ENCODE data around the gene STN1.

The STN1 gene

GRCh38 chr10:103894441-103894864 lies 23.5 kb downstream of the STN1 start:
- Histone ChIP-seq H3K9ac (ENCODE audit: low read length) (no peak overlapping the region), H3K4me1 (ENCODE audit: control insufficient read depth, insufficient read depth, low read length) (peaks cover 8% of the 10 kb centered on the region; the same call in 1 of the 2 replicates), H3K9me3 (ENCODE audit: control insufficient read depth, insufficient read depth, low read depth, low read length) (no peaks in the 10 kb centered on the region), H3K36me3 (ENCODE audit: control insufficient read depth, insufficient read depth, low read length) (peaks cover 34% of the 10 kb centered on the region), H3K4me3 (ENCODE audit: low read depth, low read length) (no peak overlapping the region), H3K27me3 (ENCODE audit: control insufficient read depth, insufficient read depth, low read length) (no peaks in the 10 kb centered on the region), H3K27ac (ENCODE audit: low read depth, low read length) (no peak overlapping the region)

- H3K27ac ChIP-seq (ENCODE audit: low read depth, low read length), result no peak overlapping the region
- H3K9me3 ChIP-seq (ENCODE audit: control insufficient read depth, insufficient read depth, low read depth, low read length), result no peaks in the 10 kb centered on the region
- H3K27me3 ChIP-seq (ENCODE audit: control insufficient read depth, insufficient read depth, low read length), result no peaks in the 10 kb centered on the region
- peaks cover 8% of the 10 kb centered on the region; the same call in 1 of the 2 replicates for H3K4me1 ChIP-seq (ENCODE audit: control insufficient read depth, insufficient read depth, low read length)
- H3K9ac ChIP-seq (ENCODE audit: low read length), result no peak overlapping the region
- H3K4me3 ChIP-seq (ENCODE audit: low read depth, low read length), result no peak overlapping the region
- H3K36me3 ChIP-seq (ENCODE audit: control insufficient read depth, insufficient read depth, low read length), result peaks cover 29% of the 10 kb centered on the region
These were observed 24.2 kb downstream of the STN1 start for GRCh38 chr10:103893817-103894216.

- Histone ChIP-seq H3K36me3 (ENCODE audit: control insufficient read depth, insufficient read depth, low read length) (peaks cover 32% of the 10 kb centered on the region), H3K9me3 (ENCODE audit: control insufficient read depth, insufficient read depth, low read depth, low read length) (no peaks in the 10 kb centered on the region), H3K4me1 (ENCODE audit: control insufficient read depth, insufficient read depth, low read length) (peaks cover 8% of the 10 kb centered on the region; the same call in 1 of the 2 replicates), H3K4me3 (ENCODE audit: low read depth, low read length) (no peak overlapping the region), H3K27ac (ENCODE audit: low read depth, low read length) (no peak overlapping the region), H3K27me3 (ENCODE audit: control insufficient read depth, insufficient read depth, low read length) (no peaks in the 10 kb centered on the region), H3K9ac (ENCODE audit: low read length) (no peak overlapping the region)
These were observed 25.8 kb downstream of the STN1 start for GRCh38 chr10:103892181-103892580.

- Histone ChIP-seq H3K9ac (ENCODE audit: low read length) (no peak overlapping the region), H3K27ac (ENCODE audit: low read depth, low read length) (no peak overlapping the region), H3K36me3 (ENCODE audit: control insufficient read depth, insufficient read depth, low read length) (peaks cover 32% of the 10 kb centered on the region), H3K4me1 (ENCODE audit: control insufficient read depth, insufficient read depth, low read length) (peaks cover 6% of the 10 kb centered on the region; the same call in 1 of the 2 replicates), H3K27me3 (ENCODE audit: control insufficient read depth, insufficient read depth, low read length) (no peaks in the 10 kb centered on the region), H3K9me3 (ENCODE audit: control insufficient read depth, insufficient read depth, low read depth, low read length) (no peaks in the 10 kb centered on the region), H3K4me3 (ENCODE audit: low read depth, low read length) (no peak overlapping the region)
These were observed 27.3 kb downstream of the STN1 start for GRCh38 chr10:103890688-103891087.

GRCh38 chr10:103890194-103890658 lies 27.8 kb downstream of the STN1 start:
- H3K9me3 ChIP-seq (ENCODE audit: control insufficient read depth, insufficient read depth, low read depth, low read length), result no peaks in the 10 kb centered on the region
- H3K9ac ChIP-seq (ENCODE audit: low read length), result no peak overlapping the region
- no peak overlapping the region for H3K27ac ChIP-seq (ENCODE audit: low read depth, low read length)
- no peak overlapping the region for H3K4me3 ChIP-seq (ENCODE audit: low read depth, low read length)
- H3K36me3 ChIP-seq (ENCODE audit: control insufficient read depth, insufficient read depth, low read length), result peaks cover 29% of the 10 kb centered on the region
- H3K4me1 ChIP-seq (ENCODE audit: control insufficient read depth, insufficient read depth, low read length), result 0 out of 2 replicates have a peak, but pooled peaks cover 3% of the 10 kb centered on the region
- H3K27me3 ChIP-seq (ENCODE audit: control insufficient read depth, insufficient read depth, low read length), result no peaks in the 10 kb centered on the region

GRCh38 chr10:103889121-103889720 lies 28.8 kb downstream of the STN1 start:
- no peak overlapping the region for H3K4me3 ChIP-seq (ENCODE audit: low read depth, low read length)
- peaks cover 29% of the 10 kb centered on the region for H3K36me3 ChIP-seq (ENCODE audit: control insufficient read depth, insufficient read depth, low read length)
- H3K27ac ChIP-seq (ENCODE audit: low read depth, low read length), result no peak overlapping the region
- H3K9ac ChIP-seq (ENCODE audit: low read length), result no peak overlapping the region
- no peaks in the 10 kb centered on the region; the same call in 1 of the 2 replicates for H3K4me1 ChIP-seq (ENCODE audit: control insufficient read depth, insufficient read depth, low read length)
- no peaks in the 10 kb centered on the region for H3K9me3 ChIP-seq (ENCODE audit: control insufficient read depth, insufficient read depth, low read depth, low read length)
- no peaks in the 10 kb centered on the region for H3K27me3 ChIP-seq (ENCODE audit: control insufficient read depth, insufficient read depth, low read length)

GRCh38 chr10:103888113-103888841 lies 29.7 kb downstream of the STN1 start:
- H3K27me3 ChIP-seq (ENCODE audit: control insufficient read depth, insufficient read depth, low read length), result no peaks in the 10 kb centered on the region
- peaks cover 29% of the 10 kb centered on the region for H3K36me3 ChIP-seq (ENCODE audit: control insufficient read depth, insufficient read depth, low read length)
- H3K4me1 ChIP-seq (ENCODE audit: control insufficient read depth, insufficient read depth, low read length), result no peaks in the 10 kb centered on the region; the same call in 1 of the 2 replicates
- no peak overlapping the region for H3K4me3 ChIP-seq (ENCODE audit: low read depth, low read length)
- H3K9me3 ChIP-seq (ENCODE audit: control insufficient read depth, insufficient read depth, low read depth, low read length), result no peaks in the 10 kb centered on the region
- no peak overlapping the region for H3K27ac ChIP-seq (ENCODE audit: low read depth, low read length)
- H3K9ac ChIP-seq (ENCODE audit: low read length), result no peak overlapping the region

- Histone ChIP-seq H3K9me3 (ENCODE audit: control insufficient read depth, insufficient read depth, low read depth, low read length) (no peaks in the 10 kb centered on the region), H3K36me3 (ENCODE audit: control insufficient read depth, insufficient read depth, low read length) (peaks cover 37% of the 10 kb centered on the region), H3K9ac (ENCODE audit: low read length) (no peak overlapping the region), H3K27ac (ENCODE audit: low read depth, low read length) (no peak overlapping the region), H3K4me1 (ENCODE audit: control insufficient read depth, insufficient read depth, low read length) (no peaks in the 10 kb centered on the region; the same call in 1 of the 2 replicates), H3K4me3 (ENCODE audit: low read depth, low read length) (no peak overlapping the region), H3K27me3 (ENCODE audit: control insufficient read depth, insufficient read depth, low read length) (no peaks in the 10 kb centered on the region)
These were observed 32.4 kb downstream of the STN1 start for GRCh38 chr10:103885617-103886016.

- no peaks in the 10 kb centered on the region for H3K9me3 ChIP-seq (ENCODE audit: control insufficient read depth, insufficient read depth, low read depth, low read length)
- no peak overlapping the region for H3K27ac ChIP-seq (ENCODE audit: low read depth, low read length)
- H3K9ac ChIP-seq (ENCODE audit: low read length), result no peak overlapping the region
- H3K27me3 ChIP-seq (ENCODE audit: control insufficient read depth, insufficient read depth, low read length), result no peaks in the 10 kb centered on the region
- H3K36me3 ChIP-seq (ENCODE audit: control insufficient read depth, insufficient read depth, low read length), result peaks cover 32% of the 10 kb centered on the region
- no peaks in the 10 kb centered on the region; the same call in 1 of the 2 replicates for H3K4me1 ChIP-seq (ENCODE audit: control insufficient read depth, insufficient read depth, low read length)
- no peak overlapping the region for H3K4me3 ChIP-seq (ENCODE audit: low read depth, low read length)
These were observed 33.3 kb downstream of the STN1 start for GRCh38 chr10:103884681-103885139.

- no peaks in the 10 kb centered on the region; the same call in 1 of the 2 replicates for H3K4me1 ChIP-seq (ENCODE audit: control insufficient read depth, insufficient read depth, low read length)
- H3K27me3 ChIP-seq (ENCODE audit: control insufficient read depth, insufficient read depth, low read length), result no peaks in the 10 kb centered on the region
- peaks cover 32% of the 10 kb centered on the region for H3K36me3 ChIP-seq (ENCODE audit: control insufficient read depth, insufficient read depth, low read length)
- H3K9ac ChIP-seq (ENCODE audit: low read length), result no peak overlapping the region
- H3K4me3 ChIP-seq (ENCODE audit: low read depth, low read length), result no peak overlapping the region
- H3K27ac ChIP-seq (ENCODE audit: low read depth, low read length), result no peak overlapping the region
- H3K9me3 ChIP-seq (ENCODE audit: control insufficient read depth, insufficient read depth, low read depth, low read length), result no peaks in the 10 kb centered on the region
These were observed 35.5 kb downstream of the STN1 start for GRCh38 chr10:103882285-103883007.

All from HUES6 (cell line).